ENCODE measurements around the gene STARD13.

Gene STARD13

DNA sequence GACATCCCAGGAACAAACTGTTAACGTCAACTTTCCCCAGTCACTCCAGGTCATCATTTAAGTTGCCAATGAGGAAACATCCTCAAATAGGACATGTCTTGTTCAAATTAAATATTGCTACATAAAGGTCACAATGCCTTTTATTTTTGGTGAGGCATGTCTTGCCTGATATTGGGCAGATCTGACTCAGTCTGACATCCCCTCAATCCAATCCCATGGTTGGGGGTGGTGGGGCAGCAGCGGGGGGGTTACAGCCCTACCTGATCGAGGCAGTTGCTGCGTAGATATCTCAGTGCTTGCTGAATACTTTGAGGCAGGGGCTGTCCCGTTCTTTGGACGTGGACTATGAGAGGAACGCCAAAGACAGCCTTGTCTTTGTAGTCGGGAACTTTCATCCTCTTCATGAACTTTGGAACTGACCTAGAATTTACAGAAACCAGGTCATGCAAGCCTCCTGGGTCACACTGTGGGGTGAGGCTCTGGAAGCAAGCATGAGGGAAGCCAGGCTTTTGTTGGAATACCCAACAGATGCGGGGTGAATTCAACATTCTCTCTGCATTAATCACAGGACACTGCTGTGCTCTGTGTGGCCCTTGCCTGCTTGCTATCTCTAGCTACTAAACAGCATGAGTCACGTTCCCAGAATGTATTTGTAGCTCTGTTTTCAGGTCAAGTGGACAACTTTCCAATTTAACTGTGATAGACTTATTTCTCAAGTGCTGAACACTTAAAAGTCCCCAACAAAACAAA lies 159.6 kb downstream of the STARD13 start:
- no peak for DNase-seq

DNA sequence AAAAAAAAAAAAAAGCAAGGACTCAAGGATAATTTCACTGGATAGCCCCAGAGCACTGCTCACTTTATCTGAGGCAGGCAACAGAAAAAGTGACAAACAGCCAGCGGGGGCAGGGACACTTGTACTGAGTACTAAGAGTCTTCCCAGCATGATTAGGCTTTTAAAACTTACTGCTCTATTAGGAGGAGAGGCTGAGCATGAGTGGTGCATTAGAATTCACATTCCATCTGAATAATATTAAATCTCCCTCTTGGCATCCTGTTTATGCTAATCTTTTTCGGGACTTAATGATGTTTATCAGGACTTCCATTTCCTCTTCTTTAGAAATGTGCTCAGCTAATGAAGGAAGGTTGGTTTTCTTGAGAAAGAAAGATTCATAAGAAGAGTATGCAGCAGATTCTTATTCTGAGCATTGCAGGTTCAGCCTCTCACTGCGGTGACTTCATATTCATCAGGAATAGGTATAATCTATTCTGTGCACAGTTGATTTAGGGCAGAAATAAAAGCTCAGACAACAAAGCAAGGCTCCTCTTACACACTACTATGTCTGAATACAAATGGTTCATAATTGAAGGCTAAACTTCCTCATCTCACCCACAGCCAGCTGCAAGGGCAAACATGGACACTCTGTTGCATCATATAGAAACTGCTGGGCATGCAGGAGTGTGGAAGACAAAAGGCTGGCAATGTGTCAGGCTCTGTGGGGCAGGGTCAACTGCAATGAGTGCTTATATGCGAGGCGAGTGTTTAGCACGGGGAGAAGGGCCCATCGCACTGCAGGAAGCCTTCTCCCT lies 162.3 kb downstream of the STARD13 start:
- DNase-seq = peak in 24 of 56 donors; percentile 4 to 66 (median 22)

GRCh38 chr13:33119856-33120543 lies 165.6 kb downstream of the STARD13 start:
- DNase-seq = no peak

- DNase-seq = no peak
Measured at GRCh38 chr13:33119022-33119781, 166.4 kb downstream of the STARD13 start.

GRCh38 chr13:33116321-33117010 lies 169.1 kb downstream of the STARD13 start:
- no peak for DNase-seq

- DNase-seq = no peak
Measured at GRCh38 chr13:33115274-33115673, 170.3 kb downstream of the STARD13 start.

GRCh38 chr13:33114146-33114545 lies 171.4 kb downstream of the STARD13 start:
- no peak for DNase-seq

- no peak for DNase-seq
Measured at GRCh38 chr13:33112766-33113165, 172.8 kb downstream of the STARD13 start.

GRCh38 chr13:33111414-33112110 lies 174.0 kb downstream of the STARD13 start:
- no peak for DNase-seq

DNA sequence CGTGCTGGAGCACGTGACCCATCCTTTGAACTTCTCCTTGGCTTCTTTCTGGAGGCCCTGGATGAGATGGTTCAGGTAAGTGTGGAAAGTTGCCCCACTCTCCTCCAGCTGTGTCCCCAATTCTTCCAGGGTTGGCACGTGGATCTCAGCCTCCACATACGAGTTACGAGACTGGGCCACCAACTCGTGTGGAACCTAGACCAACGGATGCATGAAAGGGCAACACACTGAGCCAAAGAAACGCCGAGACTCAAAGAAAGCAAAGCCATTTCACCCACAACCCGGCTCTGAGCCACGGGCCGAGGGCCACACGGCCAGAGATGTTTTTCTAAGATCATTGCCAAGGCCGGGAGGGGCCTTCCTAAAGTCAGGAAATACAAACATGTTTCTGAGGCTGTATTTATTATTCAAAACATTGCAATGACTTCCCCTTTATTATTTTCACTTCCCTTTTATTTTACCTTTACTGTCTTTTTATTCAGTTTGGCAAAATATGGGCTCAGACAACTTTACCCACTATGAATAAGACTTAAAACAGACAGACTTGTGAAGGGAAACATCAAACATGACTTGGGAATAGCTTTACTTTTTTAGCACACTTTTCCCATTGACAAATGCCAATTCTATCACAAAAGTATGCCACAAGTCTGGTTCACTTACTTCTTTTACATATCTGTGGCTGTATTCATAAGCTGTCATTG lies 174.7 kb downstream of the STARD13 start:
- DNase-seq = no peak

GRCh38 chr13:33110386-33110712 lies 175.2 kb downstream of the STARD13 start:
- no peak for DNase-seq

DNA sequence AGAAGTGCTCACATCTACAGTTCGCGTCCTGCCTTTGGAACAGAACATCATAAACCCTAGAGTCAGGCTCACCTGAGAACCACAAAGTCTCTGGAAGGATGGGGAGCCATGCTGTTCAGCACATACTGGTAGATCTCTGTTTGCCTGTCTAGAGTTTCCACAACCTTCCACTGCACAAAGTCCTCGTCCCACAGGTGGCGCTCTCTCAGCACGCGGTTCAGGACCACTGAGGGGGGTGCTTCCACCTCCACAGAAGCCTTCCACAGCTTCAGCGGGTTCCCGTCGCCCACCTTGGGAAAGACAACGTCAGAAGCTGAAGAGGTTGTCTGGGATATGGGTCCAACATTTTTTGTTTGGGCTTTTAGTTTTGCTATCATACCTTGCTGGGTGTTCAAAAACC lies 175.8 kb downstream of the STARD13 start:
- no peak for DNase-seq

GRCh38 chr13:33109271-33109697 lies 176.3 kb downstream of the STARD13 start:
- DNase-seq = no peak

DNA sequence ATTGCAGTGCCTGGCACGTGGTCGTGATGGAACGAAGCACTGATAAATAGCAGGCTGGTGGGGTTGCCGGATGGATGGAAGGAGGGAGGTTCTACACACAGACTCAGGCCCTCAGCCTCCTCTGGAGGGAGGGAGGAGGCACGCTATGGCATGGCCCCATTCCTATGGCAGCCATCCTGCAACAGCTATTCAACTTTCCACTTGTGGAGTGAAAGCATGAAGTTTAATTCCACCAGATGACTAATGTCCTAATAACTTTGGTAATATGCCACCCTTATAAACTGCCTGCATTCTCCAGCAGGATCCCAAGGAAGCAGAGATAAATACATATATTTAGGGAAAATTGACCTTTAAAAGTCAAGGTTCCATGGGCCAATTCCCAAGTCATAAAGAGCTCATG lies 176.9 kb downstream of the STARD13 start:
- no peak for DNase-seq

- DNase-seq = no peak
Measured at GRCh38 chr13:33107361-33107760, 178.2 kb downstream of the STARD13 start.

GRCh38 chr13:33106656-33107360 lies 178.7 kb downstream of the STARD13 start:
- DNase-seq = no peak

DNA sequence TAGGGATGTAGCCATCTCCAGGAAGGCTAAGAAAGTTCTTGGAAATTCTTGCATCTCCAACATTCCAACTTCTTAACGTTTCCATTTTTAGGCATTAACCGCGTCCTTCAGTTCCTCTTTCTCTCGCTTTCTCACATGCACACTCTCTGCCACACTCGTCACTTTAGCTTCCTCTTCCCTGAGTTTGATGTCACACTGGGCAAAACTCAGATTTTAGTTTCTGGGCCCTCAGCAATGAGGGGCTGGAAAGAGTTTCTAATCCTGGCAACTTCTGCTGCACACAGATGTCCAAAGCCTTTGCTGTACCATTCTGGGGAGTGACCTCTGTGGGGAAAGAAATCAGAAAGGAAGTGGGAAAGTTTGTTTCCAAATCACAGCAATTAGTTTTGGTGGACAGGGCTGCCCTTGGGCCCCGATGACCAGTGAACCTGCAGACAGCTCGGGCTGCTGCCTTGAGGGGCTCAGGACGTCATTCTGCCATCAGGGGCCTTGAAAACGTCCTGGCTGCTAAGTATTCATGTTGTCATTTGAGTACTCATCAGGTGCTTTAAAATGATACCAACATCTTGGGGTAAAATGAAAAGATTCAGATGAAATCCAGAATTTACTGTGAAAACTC lies 180.1 kb downstream of the STARD13 start:
- peak in 5 of 56 donors; percentile 14 to 27 (median 16) for DNase-seq

- DNase-seq = no peak
Measured at GRCh38 chr13:33103457-33103856, 182.1 kb downstream of the STARD13 start.

All from amygdala (tissue), 56 donors.